Hematopoietic multipotent progenitor cell treated with erythropoietin and hydrocortisone succinate and interleukin-3 and kit ligand, for 17 days (in vitro differentiated cells): ENCODE results near the gene VAV3.

Source experiments
- DNase-seq: peaks from one replicate; pipeline ENCODE4 v3.0.0-alpha.2; 2015; ENCODE audit warnings: low spot score

The VAV3 gene

DNA sequence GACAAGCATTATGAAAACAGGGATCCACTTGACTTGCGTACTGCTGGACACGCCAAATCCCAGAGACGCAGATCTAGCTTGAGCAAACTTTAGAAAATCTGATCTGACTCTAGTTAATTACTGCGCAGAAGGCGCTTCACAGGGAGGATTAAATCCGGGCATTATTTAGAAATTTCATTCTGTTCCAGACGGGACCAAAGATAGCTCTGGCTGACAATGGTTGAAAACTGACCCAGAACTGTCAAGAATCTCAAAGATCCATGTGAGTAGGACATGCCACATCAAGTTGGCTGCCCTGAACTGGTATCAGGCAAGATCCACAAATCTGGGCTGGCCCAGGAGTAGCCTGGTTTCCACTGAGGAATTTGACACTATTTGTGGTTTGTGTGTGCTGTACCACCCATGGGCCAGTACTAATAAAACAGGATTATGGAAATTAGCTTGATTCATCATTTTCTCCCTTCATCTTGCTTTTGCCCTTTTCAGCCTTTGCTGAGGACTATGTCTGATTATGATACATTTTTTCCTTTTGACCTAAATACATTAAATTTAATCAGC is 171.0 kb downstream of the VAV3 start:
- DNase-seq: no peak

DNA sequence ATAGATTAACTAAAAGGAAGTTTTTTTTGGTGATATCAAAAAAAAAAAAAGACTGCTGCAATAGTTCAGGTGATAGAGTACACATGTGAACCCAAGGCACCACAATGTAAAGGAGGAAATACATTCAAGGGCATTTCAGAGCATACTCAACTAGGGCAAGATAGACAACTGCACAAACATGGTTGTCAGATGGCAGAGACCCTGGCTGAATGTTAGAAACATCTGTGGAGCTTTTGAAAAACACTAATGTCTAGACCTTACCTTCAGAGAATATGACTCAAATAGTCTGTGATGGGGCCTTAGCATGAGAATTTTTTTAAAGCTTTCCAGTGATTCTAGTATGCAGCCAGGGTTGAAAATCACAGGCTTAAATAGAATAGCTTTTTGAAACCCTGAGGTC is 173.6 kb downstream of the VAV3 start:
- no peak for DNase-seq

DNA sequence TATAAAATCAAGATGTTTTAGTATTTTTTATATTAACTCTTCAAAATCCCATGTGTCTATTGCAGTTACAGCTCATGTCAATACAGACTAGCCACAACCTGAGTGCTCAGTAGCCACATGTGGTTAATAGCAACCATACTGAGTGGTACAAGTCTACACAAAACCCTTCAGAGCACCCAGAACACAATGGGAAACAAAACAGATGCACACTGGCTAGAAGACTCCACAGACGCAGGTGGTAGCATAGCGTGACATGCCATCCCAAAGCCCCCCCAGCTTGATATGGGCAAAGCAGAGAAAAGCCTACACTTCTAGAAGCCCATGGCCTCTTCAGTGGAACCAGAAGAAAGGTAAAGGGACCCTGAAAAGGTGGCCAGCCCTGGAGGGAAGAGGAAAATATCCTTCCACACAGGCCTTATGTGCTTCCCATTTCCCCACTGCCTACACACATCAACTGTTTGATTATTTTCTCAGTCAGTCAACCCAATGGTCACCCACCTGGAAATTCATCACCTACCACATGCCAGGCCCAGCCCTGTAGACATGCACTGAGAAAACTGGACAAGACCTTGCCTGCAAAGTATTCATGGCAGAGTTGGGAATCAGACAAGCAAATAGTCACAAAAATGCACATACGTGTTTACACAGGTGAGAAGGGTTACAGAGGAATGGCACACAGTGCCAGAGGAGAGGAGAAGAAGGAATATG is 175.0 kb downstream of the VAV3 start:
- no peak for DNase-seq

DNA sequence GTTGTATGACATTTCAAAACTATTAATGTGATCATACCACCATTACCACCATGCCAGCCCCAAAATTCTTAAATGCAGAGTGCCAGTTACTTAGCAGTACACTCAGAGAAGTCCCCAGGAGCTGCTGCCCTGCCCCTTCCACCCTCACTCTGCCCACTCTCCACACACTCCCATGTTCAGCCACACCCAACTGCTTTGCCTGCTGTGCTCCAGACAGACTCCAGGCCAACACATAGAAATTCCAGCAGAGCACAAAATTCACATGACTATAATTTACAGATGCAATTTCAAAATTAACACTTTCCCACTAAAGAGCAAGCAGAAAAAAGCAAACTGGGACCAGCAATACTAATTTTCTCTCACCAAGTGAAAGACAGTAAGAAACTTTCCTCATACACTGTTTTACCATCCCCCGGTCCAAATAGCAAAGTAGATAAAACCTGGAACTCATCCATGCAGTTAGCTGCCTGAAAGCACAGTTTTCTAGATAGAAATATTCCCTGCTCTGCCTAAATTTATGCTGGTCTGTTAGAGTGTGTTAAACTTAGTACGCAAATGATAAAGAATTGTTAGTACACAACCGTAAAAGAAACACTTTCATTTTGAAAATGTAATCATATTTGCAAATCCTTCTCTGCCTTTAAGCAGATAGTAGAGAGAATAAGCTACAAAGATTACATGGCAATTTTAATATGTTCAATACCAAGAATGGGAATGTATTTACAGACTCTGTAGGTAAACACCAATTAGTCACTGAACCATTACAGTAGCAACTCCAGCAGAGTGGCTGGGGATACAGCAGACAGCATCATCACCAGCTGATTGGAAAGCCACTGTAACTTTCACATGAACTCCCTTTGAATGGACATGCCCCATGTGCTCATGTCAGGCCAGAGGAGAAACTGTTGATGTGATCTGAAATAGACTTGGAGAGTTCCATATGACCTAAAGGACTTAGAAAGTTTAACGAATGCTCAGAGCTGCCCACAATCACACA is 176.5 kb downstream of the VAV3 start:
- DNase-seq: no peak

DNA sequence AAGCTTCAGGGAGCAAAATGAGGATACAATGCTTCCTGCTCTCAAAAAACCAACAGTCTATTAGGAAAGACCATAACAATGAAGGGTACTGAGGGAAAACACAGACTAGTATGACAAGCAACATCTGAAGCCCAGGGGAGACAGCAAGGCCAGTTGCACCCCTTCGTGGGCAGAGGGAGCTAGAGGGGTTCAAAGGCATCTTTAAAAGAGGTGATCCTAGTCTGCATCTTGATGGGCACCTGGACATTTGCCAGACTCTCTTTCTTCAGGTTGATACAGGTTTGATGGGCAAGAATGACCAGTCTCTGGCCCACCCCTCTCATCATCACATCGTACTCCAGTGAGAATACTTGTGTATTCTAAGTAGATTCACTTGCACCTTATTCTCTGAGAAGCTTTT is 177.7 kb downstream of the VAV3 start:
- no peak for DNase-seq

DNA sequence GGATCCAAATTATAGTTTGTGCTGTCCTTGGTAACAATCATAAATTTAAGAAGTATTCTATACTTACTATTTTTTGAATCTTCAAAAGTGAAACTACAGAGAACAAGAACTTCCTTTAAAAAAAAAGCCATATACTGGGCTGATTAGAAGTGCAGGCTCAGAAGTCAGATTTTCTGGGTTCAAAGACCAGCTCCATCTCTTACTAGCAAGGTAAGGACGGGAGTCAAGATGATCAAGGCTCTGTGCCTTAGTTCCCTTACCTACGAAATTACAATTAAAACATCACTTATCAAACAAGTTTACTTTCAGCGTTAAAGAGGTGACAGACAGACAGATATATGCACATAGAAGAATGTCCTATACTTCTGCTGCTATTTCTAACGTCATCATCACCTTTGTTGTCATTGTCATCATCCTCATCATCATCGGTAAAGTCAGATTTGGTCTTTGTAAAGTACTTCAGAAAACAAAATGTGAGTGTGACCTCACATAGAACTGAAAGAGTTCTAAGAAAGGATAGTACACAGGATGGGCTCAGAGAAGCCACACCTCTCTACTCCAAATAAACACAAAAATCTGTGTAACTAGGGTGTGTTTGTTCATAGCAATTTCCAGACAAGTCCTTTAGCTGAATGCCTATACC is 178.7 kb downstream of the VAV3 start:
- DNase-seq: no peak

DNA sequence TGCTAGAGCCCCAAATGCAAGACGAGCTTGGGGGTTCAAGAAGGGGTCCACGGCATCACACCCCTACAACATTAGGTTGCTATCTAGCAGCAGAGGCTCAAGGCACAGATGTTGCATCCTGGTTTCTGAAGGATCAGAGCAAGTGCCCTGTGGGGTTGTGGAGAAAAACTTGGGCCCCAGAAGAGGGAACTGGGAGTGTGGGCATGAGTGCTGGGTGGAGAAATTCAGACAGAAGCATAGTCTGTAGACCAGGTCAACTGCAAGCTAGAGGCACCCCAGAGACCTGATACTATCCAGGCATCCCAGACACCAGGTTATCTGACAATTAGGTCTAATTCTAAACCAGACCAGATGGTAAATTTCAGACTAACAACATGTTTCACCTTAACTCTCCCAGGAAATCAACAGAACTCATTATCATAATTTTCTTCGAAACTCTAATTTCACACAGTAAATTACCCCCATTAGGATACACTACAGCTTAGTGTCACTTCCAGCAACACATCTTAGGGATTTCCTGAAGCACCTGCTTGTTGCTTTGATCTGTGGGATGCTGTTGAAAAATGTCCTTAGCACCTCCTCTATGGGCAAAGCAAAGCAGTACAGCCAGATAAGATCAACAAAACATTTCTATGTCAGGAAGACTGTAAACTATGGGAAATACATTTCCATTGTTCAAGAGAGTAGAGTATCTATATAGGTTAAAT is 179.3 kb downstream of the VAV3 start:
- no peak for DNase-seq

DNA sequence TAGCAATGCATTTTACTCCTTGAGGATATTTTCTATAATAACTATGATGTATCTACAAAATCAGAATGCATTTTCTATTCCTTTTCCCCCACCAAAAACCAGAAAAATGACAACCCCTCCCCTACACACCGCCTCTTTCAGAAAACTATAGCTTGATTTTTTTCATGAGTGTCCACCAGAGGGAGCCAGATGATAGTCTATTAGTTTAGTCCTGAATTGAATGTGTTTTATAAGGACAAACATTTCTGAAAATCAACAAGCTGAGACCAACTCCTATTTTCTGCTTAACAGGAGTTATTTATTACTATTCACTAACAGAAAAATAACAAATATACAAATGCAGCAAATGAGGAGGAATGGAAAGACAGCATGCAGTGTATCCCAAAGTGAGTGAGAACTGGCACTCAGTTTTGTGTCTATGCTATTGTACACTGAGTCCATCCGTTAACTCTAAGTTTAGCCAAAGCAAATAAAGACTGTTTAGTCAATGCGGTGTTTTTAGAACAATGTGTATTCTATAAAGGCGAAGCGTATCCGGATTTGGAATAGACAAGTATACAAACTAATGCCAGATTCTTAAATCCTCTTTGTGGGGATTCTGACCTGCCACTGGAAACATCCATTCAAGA is 182.6 kb downstream of the VAV3 start:
- peak; percentile 63 for DNase-seq

DNA sequence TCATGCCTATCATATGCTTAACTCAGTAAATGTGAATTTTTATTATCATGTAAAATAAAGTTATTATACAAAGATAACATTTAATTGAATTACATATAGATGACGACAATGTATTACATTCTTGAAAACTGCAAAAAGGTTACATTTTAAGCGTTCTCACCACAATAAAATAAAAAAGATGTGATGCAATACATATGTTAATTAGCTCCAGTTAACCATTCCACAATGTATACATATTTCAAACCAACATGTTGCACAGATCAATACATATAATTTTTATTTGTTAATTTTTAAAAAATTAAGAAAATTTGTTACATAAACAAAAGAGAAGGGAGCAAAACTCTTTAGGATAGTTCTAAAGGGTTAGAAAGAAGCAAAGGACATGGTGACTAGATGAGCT is 183.7 kb downstream of the VAV3 start:
- no peak for DNase-seq

DNA sequence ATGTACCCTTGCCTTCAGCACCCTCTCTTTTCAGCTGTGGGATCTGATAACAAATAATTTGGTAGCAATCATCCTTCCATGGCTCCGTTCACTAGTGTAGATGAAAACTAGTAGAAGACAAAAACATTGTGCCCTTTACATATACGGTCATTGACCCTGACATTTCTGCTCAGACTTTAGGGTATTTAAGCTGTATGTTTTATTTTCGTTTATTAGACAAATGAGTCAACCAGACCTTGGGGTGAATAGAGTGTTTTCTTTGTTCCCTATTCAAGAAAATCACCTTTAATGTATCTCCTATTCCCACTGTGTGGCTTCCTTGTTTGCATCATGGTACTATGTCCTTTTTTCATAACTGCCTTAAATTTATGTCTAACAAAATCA is 187.3 kb downstream of the VAV3 start:
- no peak for DNase-seq

DNA sequence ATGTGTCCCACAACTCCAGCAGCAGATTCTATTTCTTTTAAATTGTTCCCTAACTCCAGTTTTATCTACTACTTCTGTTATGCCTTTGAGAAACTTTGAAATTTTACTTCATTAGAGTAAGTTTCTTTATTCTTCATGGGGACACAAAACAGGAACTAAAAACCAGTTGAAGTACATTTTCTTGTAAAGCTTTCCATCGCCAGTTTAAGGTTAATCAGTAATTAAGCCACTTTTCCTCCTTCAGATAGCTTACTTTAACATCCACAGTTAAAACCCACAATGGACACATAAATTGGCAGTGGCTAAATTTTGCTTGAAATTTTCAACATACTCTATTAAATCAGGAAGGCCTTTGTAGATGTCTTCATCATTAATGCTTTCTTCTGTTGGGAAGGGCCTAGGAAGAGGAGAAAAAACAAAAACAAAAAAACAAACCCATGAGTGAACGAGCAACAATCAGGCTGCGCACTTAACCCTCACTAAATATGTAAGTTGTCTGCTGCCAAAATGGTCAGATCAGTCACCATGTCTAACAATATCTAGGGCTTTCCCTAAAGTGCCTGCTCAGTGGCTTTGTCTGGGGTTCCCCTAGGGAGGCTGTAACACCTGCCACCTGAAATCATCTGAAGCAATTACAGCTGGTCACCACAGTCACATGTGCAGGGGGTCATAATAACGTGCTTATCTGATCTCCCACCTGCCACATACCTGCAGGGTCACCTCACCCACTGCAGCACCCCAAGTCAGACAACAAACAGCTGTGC is 187.9 kb downstream of the VAV3 start:
- no peak for DNase-seq

DNA sequence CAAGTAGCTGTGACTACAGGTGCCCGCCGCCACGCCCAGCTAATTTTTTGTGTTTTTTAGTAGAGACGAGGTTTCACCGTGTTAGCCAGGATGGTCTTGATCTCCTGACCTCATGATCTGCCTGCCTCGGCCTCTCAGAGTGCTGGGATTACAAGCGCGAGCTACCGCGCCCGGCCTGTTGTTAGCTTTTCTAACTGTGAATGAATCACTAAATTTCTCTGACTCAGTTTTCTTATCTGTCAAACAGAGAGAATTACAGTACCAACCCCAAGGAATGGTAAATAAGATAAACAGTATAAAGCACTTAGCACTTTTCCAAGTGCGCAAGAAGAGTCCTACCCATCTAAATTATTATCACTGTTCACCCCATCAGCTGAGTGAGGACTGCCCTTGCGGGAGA is 193.6 kb downstream of the VAV3 start:
- no peak for DNase-seq

DNA sequence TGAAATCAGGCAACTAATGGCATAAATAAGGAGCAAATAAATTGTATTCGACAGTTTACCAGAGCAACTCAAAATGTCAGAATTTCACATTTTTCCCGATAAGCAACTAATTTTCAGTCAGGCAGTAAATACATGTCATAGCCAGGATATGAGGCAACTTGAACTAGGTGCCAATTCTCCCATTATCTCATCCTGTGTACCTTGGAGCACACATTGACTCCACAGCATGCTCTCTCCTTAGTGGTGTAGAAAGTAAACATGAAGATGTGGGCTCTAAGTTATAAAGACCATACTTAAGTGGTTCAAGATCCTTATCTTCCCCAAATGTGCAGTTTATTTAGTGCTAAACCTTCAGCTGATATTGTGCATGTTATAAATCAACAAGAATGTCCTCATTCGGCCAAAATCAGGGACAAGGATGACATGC is 197.8 kb downstream of the VAV3 start:
- DNase-seq: no peak

DNA sequence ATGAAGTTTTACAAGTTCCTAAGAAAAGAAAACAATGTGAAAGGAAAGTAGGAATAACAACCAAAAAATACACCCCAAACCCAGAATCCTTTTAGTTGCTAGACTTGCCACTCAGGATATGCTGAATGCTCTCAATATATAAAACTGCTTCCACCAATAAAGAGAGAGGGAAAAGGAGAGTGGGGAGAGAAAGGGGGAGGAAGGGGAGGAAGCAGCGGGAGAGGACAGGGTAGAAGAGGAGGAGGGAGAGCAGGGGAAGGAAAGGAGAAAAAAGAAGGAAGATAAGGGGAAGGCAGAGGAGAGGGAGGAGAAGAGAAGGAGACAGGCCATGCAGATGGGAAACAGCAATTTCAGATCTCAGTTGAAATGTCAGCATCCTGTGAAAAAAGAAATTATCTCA is 198.4 kb downstream of the VAV3 start:
- no peak for DNase-seq

DNA sequence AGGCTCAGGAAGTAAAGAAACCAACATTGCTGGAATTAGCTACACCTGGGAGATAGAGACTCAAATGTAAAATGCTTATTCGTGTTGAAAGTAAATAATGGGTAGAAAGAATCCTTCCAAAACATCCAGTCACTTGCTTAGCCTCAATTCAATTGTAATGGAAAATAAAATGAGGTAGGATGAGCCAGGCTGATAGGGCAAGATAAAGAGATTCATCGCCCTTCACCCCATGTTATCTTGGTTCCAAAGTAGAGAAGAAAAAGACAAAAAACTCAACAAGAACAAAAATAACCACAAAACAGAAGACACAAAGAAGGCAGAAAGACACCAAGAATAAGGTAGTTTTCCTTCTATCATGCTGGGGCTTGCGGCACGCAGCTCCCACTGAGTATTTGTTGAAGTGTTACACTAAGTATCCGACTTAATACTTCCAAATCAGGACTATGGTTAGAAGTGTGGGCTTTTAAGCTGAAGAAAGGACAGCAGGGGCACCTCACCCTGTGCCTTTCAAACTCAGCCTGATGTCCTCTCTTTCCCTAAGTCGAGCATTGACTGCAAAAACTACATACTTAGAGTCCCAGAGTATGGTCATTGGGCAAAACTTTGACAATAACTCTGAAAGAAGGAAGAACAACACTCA is 202.1 kb downstream of the VAV3 start:
- DNase-seq: no peak

DNA sequence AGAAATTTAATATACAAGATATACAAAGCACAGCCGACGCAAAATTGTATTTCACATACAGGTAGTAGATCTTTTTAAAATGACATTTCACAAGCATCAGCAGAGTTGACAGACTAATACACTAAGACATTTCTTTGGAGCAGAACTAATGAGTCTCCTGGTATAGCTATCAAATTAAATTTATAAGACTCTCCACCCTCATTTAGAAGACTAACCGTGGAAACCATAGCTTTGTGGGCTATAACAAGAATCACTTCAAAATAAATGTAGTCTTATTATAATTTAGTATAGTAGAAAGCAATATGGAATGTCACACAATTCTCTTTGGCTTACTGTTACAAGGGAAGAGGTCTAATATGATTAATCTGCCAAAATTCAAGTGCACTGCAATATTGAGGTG is 204.9 kb downstream of the VAV3 start:
- DNase-seq: no peak

DNA sequence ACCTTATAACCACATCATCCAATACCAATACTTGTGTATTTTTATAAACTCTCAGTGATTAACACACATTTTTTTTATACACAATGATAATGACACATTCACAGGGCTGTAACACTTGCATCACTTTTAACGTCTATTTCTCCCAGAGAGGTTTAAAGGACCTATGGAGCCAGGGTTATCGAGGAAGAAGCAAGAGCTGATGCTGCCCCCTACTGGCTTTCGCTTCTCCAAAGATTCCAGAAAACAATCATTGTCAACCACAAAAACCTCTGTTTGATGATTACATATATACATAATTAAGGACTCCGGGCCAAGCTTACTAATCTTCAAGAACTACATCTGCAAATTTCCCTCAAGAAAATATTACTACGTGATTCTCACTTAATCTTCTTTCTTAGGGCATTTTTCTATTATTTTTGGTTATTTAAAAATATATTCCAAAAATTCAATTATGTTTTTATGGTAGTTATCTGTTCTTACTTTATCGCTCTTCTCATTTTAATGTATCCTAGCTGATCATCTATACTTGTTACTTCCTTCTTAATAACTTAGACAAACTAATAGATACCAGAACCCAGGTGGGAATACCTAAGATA is 214.5 kb downstream of the VAV3 start:
- no peak for DNase-seq

DNA sequence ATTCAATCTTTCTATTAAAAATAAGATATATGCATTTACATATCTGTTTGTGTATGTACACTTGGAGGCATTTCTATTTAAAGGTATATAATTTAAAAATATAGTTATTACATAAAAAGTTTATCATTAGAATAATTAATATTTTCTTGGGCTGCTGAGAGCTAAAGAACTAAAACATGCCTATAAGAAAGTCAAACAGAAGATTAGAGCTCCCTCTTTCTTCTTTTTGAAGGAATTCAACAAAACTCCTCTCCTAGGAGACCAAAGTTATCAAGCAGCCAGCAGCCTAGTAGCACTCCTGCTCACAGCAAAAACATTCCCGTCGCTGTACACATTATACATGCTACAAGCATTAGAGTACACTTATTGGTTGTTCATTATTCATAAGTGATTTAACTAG is 216.4 kb downstream of the VAV3 start:
- no peak for DNase-seq

DNA sequence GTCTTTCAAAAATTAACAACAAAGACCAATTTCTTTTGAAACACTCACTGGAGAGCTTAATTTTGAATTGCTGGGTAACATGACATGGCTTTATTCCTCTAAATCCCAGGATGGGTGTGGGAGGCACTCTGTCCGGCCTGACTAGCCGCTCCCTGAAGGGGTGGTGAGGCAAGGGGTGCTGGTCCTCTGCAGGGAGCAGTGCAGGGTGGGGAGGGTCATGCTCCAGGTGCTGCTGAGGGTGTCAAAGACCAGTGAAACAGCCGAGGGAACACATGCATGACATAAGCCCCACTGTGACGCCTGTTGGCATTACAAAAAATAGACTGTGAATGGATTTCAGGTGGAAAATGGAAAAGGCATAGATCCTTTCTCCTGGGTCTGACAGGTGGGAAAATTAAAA is 223.7 kb downstream of the VAV3 start:
- DNase-seq: no peak

DNA sequence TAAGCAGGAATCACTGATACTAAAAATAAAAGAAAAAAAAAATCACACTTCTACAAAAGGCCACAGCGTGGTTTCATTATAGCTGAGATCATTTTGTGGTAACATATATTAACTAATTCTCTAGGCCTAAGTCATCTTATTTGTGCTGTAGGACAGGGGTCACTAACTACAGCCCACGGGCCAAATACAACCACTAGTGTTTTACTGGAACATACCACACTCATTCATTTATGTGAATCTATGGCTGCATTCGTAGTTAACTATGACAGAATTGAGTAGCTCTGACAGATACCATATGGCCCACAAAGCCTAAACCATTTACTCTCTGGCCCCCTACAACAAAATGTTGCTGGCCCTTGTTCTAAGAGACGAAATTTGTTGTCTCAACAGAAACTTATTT is 224.4 kb downstream of the VAV3 start:
- no peak for DNase-seq
